ENCODE results near the gene TAS2R41. TPM values are rescaled to one million over a fixed set of nuclear protein-coding genes. Genes with fewer than 3 reads are reported as not detected.

Gene TAS2R41
- total and polyA plus RNA-seq, 2 of the 13 experiments (the other 11 are each of a cell fraction or from before 2014, with no cell fraction given): not detected

DNA sequence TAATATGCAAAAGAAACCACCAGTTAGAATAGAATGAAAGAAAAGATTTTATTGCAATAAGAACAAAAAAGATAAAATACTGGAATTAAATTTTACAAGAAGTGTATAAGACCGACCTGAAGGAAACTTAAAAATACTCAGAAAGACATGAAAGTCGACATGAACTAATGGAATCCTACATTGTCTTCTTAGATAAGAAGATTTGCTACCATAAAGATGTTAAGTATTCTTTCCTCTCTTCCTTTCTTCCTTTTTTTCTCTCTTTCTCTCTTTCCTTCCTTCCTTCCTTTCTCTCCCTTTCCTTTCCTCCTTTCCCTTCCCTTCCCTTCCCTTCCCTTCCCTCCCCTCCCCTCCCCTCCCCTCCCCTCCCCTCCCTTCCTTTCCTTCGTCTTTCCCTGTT lies 27.9 kb upstream of the TAS2R41 start:
- TF ChIP-seq ZNF850 (CRISPR knock-in tag; conservative IDR thresholded peaks at IDR 0.05) (no peak), PCBP1 (IDR thresholded peaks at IDR 0.05; ENCODE audit: borderline replicate concordance, low read depth, low read length) (0 out of 2 replicates have a peak, but pooled peaks have one; percentile 43), BCL6 (CRISPR knock-in tag; IDR thresholded peaks at IDR 0.05) (no peak), ZNF841 (CRISPR knock-in tag; IDR thresholded peaks at IDR 0.05; ENCODE audit: borderline replicate concordance) (no peak), ATAD3A (CRISPR knock-in tag; IDR thresholded peaks at IDR 0.05) (no peak), ZNF225 (CRISPR knock-in tag; IDR thresholded peaks at IDR 0.05) (no peak), ZNF567 (CRISPR knock-in tag; IDR thresholded peaks at IDR 0.05; ENCODE audit: borderline replicate concordance) (no peak), CBX2 (IDR thresholded peaks at IDR 0.05; ENCODE audit: low read depth, low read length) (no peak), CBX2 (CRISPR knock-in tag; IDR thresholded peaks at IDR 0.05; ENCODE audit: low read depth) (no peak), HNRNPK (IDR thresholded peaks at IDR 0.05; ENCODE audit: low read depth, low read length, poor library complexity, severe bottlenecking) (peak; percentile 94), ZNF615 (CRISPR knock-in tag; IDR thresholded peaks at IDR 0.05; ENCODE audit: borderline replicate concordance) (no peak), ZNF530 (CRISPR knock-in tag; IDR thresholded peaks at IDR 0.05; ENCODE audit: low read depth) (no peak)
- TF ChIP-seq, protein P1, sequence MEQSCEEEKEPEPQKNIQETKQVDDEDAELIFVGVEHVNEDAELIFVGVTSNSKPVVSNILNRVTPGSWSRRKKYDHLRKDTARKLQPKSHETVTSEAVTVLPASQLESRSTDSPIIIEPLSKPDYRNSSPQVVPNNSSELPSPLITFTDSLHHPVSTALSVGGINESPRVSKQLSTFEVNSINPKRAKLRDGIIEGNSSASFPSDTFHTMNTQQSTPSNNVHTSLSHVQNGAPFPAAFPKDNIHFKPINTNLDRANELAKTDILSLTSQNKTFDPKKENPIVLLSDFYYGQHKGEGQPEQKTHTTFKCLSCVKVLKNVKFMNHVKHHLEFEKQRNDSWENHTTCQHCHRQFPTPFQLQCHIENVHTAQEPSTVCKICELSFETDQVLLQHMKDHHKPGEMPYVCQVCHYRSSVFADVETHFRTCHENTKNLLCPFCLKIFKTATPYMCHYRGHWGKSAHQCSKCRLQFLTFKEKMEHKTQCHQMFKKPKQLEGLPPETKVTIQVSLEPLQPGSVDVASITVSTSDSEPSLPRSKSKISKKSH (CRISPR knock-in tag; IDR thresholded peaks at IDR 0.05; ENCODE audit: borderline replicate concordance): no peak
- TF ChIP-seq, protein P2, sequence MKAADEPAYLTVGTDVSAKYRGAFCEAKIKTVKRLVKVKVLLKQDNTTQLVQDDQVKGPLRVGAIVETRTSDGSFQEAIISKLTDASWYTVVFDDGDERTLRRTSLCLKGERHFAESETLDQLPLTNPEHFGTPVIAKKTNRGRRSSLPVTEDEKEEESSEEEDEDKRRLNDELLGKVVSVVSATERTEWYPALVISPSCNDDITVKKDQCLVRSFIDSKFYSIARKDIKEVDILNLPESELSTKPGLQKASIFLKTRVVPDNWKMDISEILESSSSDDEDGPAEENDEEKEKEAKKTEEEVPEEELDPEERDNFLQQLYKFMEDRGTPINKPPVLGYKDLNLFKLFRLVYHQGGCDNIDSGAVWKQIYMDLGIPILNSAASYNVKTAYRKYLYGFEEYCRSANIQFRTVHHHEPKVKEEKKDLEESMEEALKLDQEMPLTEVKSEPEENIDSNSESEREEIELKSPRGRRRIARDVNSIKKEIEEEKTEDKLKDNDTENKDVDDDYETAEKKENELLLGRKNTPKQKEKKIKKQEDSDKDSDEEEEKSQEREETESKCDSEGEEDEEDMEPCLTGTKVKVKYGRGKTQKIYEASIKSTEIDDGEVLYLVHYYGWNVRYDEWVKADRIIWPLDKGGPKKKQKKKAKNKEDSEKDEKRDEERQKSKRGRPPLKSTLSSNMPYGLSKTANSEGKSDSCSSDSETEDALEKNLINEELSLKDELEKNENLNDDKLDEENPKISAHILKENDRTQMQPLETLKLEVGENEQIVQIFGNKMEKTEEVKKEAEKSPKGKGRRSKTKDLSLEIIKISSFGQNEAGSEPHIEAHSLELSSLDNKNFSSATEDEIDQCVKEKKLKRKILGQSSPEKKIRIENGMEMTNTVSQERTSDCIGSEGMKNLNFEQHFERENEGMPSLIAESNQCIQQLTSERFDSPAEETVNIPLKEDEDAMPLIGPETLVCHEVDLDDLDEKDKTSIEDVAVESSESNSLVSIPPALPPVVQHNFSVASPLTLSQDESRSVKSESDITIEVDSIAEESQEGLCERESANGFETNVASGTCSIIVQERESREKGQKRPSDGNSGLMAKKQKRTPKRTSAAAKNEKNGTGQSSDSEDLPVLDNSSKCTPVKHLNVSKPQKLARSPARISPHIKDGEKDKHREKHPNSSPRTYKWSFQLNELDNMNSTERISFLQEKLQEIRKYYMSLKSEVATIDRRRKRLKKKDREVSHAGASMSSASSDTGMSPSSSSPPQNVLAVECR (CRISPR knock-in tag; IDR thresholded peaks at IDR 0.05; ENCODE audit: borderline replicate concordance): no peak
- TF ChIP-seq, protein P3, sequence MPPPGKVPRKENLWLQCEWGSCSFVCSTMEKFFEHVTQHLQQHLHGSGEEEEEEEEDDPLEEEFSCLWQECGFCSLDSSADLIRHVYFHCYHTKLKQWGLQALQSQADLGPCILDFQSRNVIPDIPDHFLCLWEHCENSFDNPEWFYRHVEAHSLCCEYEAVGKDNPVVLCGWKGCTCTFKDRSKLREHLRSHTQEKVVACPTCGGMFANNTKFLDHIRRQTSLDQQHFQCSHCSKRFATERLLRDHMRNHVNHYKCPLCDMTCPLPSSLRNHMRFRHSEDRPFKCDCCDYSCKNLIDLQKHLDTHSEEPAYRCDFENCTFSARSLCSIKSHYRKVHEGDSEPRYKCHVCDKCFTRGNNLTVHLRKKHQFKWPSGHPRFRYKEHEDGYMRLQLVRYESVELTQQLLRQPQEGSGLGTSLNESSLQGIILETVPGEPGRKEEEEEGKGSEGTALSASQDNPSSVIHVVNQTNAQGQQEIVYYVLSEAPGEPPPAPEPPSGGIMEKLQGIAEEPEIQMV (CRISPR knock-in tag; IDR thresholded peaks at IDR 0.05; ENCODE audit: low read depth): no peak
- Histone ChIP-seq H3K27me3 (ENCODE audit: control insufficient read depth in 1 of 2, insufficient read depth in 2 of 2, low read length in 2 of 2) (no peaks in the 10 kb centered on the region; a peak in 1 of 5 replicates), H3K4me2 (ENCODE audit: low read depth, low read length) (no peak overlapping the region), H3K4me3 (replicated peaks in 1 of 3; ENCODE audit: insufficient read depth in 1 of 3, low read depth in 2 of 3, low read length in 3 of 3) (no peak overlapping the region), H4K20me1 (ENCODE audit: insufficient read depth, low read length) (no peaks in the 10 kb centered on the region), H3K9me3 (ENCODE audit: low read length) (no peaks in the 10 kb centered on the region), H3K4me1 (ENCODE audit: insufficient read depth, low read length) (peaks cover 10% of the 10 kb centered on the region), H3K27ac (ENCODE audit: extremely low read length, insufficient read depth, low read length) (no peak overlapping the region), H3K79me2 (ENCODE audit: insufficient read depth, low read length) (no peaks in the 10 kb centered on the region), H2AFZ (ENCODE audit: low read length) (no peak overlapping the region), H3K9ac (ENCODE audit: insufficient read depth, low read depth, low read length) (no peak overlapping the region), H3K36me3 (replicated peaks in 1 of 2; ENCODE audit: control insufficient read depth in 1 of 2, insufficient read depth in 2 of 2, low read length in 2 of 2) (no peaks in the 10 kb centered on the region)
- in situ Hi-C loops (cut with HindIII; ENCODE audit: extremely low pct_ligation_motif_present, low pct_unique_long_range_greater_than_20kb) (no loop called here), intact Hi-C loops (cut with micrococcal nuclease; ENCODE audit: unreplicated experiment) (no loop called here)
- no peak for ATAC-seq
- POLR2A ChIA-PET: no interaction called here
- FAIRE-seq: no peak
- 19% methylated on average over 3 of the region's 3 CpGs for WGBS (ENCODE audit: low lambda C conversion rate)
- CTCF ChIA-PET (ENCODE audit: low intra/inter-chr PET ratio, low total read pairs): no interaction called here
- DNase-seq (ENCODE audit: low spot score): no peak
- BruUV-seq (replicated peaks): no TSS peak
